G401 (cell line): ENCODE measurements around the gene TBX4. TPM values are rescaled to one million over a fixed set of nuclear protein-coding genes. Genes with fewer than 3 reads are reported as not detected.
"Not testable (repeated sequence)": the region's sequence is repeated elsewhere in the genome, so short reads cannot be mapped to it uniquely, and the experiment has no call there.

Experiments used
- DNase-seq: peaks from one replicate; pipeline ENCODE4 v3.0.0-alpha.2; 2015; ENCODE audit warnings: low spot score
- in situ Hi-C: cut with HindIII; loops from 2 replicates; pipeline ENCODE4 v1.10.0; 2016; ENCODE audit warnings: low sequenced_read_pairs, mixed read lengths
- total RNA-seq: library from RNA; depleted of rRNA; stranded (reverse); fragments of >200 nt; shearing (Covaris generic); gene quantifications from 2 replicates; pipeline ENCODE4 v1.2.3, GENCODE V29; 2014

Gene TBX4
- total RNA-seq, 1 experiment from 2014 or later, result 0.64 TPM

DNA sequence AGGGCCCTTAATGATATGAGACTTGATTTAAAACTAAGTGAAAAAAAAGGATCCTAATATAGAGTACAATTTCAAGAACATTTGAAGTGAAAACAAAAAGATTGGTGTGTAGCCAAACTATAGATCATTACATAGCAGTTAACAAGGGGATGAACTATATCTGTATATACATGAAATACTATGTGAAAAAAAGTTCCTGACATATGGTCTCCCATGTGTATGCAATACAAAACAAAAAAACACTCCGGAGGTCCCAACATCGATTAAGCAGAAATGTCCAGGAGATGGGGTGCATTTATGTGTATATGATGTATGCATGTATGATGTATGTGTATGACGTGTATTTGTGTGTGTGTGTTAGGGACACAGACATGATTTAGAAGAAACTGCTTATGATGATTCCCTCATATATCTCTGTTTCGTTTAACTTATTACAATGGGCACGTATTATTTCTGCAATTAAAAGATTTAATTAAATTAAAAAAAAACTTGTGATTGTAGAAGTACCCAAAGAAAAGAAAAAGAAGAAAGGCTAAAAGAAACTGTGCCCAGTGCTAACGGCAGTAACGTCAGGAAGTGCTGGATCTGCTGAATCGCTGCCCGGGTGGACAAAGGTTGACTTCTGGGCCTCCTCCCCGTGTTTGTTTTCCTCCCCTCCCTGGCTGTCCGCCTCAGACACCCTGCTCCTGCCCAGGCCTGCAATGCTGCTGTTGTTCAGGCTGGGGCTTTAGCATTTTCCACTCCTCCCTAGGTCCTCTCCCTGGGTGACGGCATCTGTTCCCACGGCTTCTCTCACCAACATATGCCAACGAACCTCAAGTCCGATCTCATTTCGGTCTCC lies 36.9 kb downstream of the TBX4 start:
- in situ Hi-C loops, result no loop called here
- DNase-seq, result no peak

DNA sequence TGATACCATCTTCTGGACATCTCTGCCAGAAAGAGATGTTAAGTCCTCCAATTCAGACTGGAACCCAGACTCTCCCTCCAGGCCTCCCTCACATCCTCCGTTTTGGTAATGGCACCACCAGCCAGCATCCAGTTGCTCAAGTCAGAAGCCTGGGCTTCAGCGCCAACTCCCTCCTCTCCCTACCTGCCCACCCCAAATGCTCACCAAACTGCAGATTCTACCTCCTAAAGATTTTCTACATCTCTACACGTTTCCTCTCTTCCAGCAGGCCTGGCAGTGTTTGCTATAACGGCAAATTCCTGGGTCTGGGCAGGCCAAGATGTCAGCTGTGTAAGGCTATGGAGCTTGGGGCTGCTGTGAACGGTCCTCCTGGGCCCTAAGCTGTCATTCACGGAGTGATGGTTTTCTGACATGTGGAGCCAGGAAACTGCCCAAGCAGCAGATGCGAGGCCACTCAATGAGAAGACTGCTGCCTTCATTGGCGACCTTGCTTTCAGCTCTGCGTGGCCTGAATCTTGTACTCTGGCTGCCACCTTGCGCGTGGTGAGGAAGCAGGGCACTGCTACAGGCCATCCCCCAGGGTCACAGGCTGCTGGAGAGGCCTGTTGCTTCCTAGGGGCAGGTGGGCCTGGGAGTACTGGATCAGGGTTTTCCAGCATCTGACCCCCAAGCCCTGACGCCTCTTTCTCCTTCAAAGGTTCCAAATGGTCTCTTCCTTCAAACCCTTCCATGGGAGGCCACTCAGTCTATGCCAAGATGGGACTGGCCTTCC lies 37.7 kb downstream of the TBX4 start:
- DNase-seq, result no peak
- in situ Hi-C loops, result no loop called here

DNA sequence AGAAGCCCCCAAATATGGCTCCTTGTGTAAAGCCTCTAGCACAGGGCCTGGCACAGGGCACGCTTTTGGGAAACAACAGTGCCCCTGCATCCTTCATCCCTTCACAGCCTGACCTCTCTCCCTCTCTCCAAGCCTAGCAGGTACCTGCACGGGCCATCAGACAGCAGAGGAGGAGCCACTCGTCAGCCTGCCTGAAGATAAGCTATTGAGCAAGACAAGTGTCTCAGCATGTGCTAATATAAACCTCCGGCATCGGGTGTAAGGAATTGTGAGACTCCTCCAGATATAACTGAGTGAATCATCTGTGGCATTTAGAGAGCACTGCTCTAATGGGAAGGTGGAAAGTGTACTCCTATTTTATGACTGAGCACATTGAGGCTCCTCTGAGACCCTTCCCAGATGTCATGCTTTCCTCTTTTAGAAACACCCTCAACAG lies 38.3 kb downstream of the TBX4 start:
- no peak for DNase-seq
- in situ Hi-C loops, result no loop called here

DNA sequence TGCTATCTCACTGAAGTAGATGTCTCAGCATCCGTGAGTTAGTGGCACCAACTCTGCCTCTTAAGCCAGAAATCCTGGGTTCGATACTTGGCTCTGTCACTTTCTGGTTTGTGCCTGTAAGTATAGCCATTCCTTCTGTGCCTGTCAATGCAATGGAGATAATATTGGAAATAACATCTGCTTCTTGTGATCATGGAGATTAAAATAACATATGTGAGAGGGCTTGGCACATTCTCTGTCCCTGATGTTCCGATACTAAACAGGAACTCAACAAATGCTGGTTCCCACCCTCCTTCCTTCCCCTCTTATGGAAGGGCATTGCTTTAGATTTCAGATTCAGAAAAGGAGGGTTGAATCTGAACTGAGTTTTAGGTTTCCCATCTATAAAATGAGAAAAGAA lies 39.8 kb downstream of the TBX4 start:
- DNase-seq, result no peak
- in situ Hi-C loops, result no loop called here

DNA sequence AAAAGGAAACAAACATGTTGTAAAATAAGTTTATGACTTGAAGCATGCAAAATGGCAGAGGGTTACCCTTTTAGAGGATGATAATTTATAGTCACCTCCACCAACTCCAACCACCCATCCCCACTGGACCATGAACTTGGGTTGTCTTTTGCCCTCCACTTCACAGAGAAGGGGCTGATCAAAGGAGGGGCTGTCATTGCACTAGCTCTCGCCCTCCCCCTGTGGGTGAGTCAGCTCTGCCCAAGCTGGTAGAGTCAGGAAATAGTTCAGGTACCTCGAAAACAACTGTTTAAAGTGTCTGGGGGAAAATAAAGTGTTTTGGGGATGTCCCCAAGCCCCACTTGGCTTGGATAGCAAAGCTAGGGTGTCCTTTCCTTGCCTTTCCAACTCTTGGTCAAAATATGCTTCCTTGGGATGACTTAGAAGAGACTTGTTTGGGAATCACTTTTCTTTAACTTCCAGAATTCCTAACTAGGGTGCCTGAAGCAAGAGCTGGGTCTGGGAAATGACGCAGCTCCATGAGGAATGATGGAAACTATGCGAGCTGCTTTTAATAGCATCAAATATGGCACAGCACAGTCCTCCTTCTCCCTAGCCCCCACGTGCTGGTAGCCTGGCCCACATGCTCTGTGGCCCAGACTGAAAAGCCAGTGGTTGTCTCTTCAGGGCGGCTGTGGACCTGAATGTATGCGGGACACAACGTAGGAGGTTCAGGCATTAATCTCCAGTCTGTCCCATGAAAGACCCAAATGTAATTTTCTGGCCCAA lies 40.7 kb downstream of the TBX4 start:
- no peak for DNase-seq
- in situ Hi-C loops, result no loop called here

DNA sequence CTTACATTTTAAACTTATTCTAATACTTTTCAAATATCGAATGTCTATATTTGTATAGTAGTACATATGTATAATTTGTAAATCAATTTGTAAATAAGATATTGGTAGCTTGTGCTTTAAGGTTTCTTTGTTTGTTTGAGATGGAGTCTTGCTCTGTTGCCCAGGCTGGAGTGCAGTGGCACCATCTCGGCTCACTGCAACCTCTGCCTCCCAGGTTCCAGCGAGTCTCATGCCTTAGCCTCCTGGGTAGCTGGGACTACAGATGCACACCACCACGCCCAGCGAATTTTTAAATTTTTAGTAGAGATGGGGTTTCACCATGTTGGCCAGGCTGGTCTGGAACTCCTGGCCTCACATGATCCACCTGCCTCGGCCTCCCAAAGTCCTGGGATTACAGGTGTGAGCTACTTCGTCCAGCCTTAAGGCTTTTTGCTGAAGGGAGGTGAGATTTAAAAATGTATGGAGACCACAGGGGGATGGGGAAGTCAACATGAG lies 41.7 kb downstream of the TBX4 start:
- in situ Hi-C loops, DNase-seq: not testable (repeated sequence)

DNA sequence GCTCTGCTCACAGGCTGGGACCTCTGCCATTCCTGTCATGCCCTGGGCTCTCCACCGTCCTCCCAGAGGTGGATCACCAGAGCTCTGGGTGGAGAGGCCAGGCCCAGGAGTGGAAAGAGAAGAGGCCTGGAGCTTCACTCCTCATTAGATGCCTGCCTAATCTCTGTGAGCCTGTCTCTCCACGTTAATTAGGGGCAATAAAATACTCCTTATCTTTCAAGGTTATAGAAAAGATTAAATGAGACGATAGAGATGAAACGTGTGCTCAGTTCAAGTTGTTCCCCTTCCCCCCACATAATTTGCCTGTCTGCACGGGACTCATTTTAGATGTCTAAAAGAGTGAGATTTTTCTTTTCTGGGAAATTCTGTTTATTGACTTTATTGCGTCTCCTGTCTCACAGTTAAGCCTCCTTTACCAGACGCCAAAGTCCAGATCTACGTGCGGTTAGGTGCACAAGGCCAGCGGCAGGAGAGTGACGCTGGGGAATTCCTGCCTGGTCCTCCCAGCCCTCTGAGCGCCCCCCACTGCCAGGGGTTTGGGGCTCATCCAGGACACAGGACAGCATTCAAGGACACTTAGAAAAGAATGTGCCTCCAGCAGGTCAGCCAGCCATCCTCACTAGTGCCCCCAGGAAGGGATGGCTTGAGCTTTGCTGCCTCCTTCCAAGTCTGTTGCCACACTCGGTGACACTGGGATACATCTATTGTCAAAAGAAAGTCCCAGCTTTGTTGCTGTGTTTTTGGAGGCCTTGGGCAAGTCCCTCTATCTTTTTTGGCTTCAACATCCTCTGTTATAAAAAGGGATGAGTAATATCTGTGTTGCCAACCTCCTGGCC lies 42.3 kb downstream of the TBX4 start:
- in situ Hi-C loops, result no loop called here
- no peak for DNase-seq

DNA sequence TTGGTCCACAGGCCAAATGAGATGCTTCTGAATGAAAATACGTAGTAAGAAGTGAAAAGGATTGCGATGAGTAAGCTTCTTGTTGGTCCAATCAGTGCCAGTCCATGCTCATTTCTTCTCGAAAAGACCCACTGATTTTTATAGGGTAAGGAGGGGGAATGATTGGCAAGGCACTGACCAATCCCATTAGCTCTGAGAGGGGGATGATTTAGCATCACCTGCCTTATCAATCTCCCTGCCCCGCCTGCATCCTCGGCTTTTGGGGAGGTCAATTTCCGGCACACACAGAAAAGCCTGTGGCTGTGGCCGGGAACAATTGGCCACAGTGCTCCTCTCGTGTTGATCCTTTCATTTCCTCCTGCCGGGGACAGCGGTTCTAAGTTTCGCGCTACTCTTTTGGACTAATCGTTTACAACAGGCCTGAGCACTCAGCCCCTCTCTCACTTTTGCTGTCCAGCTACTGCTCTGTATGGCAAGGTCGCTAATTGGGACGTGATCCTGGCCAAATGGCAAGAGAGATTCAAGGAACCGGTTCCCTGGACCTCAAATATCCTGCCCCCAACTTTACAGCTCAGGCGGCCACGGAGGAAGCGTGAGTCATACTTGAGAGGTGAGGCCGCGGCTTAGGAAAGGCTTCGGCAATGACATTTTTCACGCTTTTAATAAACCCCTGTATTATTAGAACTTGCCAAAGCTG lies 43.1 kb downstream of the TBX4 start:
- peak; percentile 32 for DNase-seq
- in situ Hi-C loops, result no loop called here

DNA sequence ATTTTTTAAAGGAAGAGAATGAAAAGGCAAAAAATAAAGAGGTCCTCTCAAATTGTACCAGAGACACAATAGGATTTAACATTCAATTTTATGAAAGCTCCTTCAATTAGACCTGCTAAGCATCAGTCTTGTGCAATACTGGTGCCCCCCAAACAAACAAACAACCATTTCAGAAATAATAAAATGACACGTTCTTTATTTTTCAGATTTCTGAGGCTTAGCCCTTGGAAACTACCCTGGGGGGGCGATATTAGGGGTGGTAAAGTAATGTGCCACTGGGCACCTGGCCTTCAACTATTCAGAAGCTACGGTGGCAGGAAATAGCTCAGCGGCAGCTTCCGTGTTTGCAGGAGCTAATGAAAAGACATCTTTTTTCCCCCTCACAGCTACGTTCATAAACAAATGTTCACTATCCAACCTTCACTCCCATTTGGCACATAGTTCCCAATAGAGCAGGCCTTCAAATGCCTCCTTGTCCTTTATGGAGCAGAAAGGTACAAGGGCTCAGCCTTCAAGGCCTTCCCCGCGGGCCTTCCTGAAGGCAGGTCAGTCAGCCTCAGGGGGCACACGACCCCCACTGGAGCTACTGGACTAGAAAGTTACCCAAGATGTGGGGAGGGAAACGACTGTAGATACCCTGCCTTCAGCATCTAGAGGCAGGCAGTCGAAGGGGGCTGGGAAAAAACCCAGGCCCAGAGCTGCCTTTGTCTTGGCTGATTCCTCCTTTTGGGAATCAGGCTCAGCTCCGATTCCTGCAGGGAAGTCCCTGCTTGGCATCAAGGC lies 44.1 kb downstream of the TBX4 start:
- in situ Hi-C loops, result no loop called here
- no peak for DNase-seq

DNA sequence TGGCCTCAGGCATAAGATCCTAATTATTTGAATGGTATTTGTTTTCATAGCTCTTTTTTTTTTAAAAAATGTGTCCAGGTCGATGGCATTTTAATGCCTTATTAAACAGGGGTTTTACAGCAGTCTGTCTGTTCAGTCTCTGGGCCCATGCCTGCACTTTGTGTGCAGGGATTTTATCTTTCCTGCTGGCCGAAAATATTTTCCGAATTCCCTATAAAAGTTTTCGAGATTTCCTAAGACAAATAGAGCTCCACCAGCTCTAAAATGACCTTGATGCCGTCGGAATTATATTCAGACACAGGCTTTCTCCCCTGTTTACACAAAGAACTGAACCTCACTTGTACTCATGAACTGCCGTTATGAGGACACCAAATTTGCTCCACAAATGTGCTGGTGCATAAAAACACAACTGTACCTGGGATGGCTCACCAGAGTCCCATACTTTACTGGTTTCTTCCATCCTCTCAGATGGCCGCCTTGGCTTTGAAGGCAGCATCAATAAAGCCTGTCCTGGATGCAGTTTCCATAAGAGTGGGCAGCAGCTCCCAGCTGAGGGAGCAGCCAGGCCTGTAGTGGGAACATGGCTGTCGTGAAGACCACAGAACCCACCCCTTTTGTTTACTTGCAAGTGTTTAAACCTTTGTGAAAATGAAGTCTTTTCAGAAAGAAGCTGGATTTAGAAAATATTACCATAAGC lies 44.9 kb downstream of the TBX4 start:
- no peak for DNase-seq
- in situ Hi-C loops, result no loop called here

DNA sequence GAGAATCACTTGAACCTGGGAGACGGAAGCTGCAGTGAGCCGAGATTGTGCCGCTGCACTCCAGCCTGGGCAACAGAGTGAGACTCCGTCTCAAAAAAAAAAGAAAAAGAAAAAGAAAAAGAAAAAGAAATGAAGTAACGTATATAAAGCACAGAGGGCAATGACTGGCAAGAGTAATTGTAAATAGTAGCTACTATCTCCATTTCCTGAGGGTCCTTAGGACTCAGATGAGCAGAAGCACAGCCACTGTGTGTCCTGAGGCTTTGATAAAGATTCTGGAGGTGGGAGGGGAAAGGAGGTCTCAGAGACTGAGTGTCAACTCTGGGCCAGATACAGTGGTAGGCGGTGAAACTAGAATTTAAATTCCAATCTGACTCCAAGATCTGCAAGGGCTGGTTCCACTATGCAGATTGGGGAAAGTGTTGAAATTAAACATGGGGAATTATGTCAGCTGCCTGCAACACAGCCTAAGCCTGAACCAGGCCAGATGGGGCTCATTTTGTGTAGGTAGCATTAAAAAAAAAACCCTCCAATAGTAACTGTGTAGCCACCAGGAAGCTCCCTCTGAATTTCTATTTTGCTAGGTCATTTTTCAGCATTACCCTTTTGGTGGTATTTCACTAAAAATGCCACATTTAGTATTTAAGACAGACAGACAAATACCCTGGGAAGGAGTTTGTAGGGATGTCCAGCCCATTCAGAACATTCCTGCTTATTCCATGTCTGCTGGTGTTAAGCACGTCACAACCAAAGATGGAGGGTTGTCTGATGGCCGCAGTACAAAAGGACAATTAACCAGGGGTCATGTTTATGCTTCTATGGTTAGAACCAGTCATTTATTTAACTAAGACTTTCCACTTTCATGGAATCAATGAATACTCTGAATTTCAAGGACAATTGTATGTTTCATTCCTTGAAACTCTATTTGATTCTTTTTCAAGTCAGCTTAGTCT lies 46.1 kb downstream of the TBX4 start:
- in situ Hi-C loops, result no loop called here

DNA sequence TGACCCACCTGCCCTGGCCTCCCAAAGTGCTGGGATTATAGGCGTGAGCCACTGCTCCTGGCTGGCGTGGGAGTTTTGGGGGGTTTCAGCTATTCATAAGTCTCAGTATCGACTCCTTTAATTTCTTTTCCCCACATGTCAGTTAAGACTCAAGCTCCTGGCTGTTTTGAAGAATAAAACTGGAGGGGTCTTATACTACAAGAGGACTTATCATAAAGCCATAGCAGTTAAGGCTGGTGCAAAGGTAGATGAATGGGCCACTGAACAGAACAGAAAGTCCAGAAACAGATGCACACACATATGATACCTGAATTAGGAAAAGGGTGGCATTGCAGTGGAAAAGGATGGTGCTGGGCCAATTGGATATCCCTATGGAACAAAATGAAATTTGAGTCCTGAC lies 47.4 kb downstream of the TBX4 start:
- DNase-seq, result no peak
- in situ Hi-C loops, result no loop called here

More for the DNA sequence above, 46.1 kb downstream of the TBX4 start:
- DNase-seq, result no peak

DNA sequence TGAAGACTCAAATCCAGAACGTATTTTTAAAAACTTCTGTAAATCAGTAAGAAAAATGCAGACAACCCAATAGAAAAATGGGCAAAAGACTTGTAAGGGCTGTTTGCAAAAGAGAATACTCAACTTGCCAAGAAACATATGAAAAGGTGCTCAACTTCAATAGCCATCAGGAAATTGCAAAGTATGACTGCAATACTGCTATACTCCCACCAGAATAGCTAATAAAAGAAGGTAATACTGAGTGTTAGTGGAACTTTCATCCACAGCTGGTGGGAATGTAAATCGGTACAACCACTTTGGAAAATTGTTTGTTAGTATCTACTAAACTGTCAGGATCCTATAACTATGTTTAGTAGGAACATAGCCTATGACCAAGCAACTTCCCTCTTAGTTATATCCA lies 48.1 kb downstream of the TBX4 start:
- in situ Hi-C loops, result no loop called here
- DNase-seq, result no peak

DNA sequence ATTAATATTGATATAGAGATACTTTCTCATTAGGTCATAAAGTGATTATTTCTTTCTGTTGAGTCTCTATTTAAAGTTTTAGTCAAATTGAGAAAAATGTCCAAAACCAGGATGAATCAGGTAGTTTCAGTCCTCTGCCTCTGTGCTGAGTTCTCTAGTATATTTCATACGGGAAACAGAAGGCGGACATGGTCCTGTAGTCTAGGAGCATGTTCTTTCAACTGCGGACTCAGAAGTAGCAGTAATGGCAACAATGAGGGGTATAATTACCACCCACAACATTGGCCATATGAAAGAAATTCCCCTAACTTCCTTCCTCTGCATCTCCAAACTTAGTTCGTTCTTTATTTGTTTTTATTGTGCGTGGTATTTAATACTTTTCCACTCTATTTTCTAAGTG lies 50.1 kb downstream of the TBX4 start:
- in situ Hi-C loops, result no loop called here
- DNase-seq, result no peak

DNA sequence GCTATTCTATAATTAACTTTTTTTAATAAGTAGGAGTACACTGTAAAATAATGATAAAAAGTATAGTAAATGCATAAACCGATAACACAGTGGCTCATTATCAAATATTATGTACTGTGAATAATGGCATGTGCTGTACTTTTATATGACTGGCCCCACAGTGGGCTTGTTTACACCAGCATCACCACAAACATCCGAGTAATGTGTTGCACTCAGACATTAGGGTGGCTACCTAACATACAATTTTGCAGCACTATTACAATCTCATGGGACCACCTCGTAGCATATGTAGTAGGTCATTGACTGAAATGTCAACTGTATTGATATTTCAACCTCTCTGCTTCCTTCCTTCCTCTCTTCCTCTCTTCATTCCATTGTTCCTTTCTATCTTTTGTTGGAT lies 51.7 kb downstream of the TBX4 start:
- in situ Hi-C loops, result no loop called here
- no peak for DNase-seq

DNA sequence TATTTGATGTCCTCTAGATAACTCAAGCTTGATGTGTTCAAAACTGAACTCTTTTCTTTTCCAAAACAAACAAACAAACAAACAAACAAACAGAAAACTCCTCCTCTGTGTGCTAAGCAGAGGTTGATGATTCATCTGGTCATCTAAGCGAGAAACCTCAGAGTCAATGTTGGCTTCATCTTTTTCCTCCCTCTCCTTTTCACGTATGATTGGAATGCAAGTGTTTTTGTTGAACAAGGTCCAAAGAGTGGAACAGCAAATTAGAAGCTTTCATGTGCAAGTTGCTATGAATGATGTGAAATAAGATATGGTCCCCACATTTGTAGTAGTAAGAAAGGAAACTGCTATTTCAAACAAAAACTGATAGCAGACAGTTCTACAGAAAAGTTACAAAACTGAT lies 52.5 kb downstream of the TBX4 start:
- DNase-seq, result no peak
- in situ Hi-C loops, result no loop called here
